HEK293 (cell line): ENCODE results near the gene CASKIN2.
A peak's percentile ranks its signal among the peaks of the same experiment; 100 is the strongest.

Experiments
- CTCF ChIA-PET: fragments of 350-600 bp; formaldehyde crosslinking; extraction: SDS; loops from one replicate; lab custom pipeline; 2021; ENCODE audit warnings: antibody characterized with exemption; lab: Yijun Ruan, JAX
- POLR2A ChIA-PET: fragments of 300-600 bp; formaldehyde crosslinking; extraction: SDS; loops from one replicate; lab custom pipeline; 2020; ENCODE audit warnings: antibody characterized with exemption, inconsistent platforms; lab: Yijun Ruan, JAX
- H3K27ac ChIP-seq: fragments of 200-500 bp; sonication (Bioruptor generic); 2 replicates; pipeline ENCODE4 v1.5.1; 2014; ENCODE audit warnings: low read depth, low read length, control low read depth, inconsistent platforms; ENCODE audit errors: extremely low read depth
- H3K36me3 ChIP-seq, 2 experiments: fragments of 200-500 bp in 1 of 2; sonication (Bioruptor generic) in 1 of 2; 1 replicate in 1 of 2; 2 replicates in 1 of 2; pipeline ENCODE4 v1.5.1; 2014 to 2017; ENCODE audit warnings: inconsistent platforms in 2 of 2, low read length in 2 of 2; ENCODE audit not compliant: control insufficient read depth in 2 of 2, insufficient read depth in 1 of 2
- H3K4me1 ChIP-seq: fragments of 200-500 bp; sonication (Bioruptor generic); 2 replicates; pipeline ENCODE4 v1.5.1; 2014; ENCODE audit warnings: mild to moderate bottlenecking, low read length, inconsistent platforms; ENCODE audit not compliant: control insufficient read depth, insufficient read depth
- H3K4me3 ChIP-seq: 2 replicates; pipeline ENCODE4 v1.5.1; 2011; ENCODE audit warnings: low read depth, mild to moderate bottlenecking, control low read depth, low read length, moderate library complexity
- H3K9me3 ChIP-seq: fragments of 200-500 bp; sonication (Bioruptor generic); 2 replicates; pipeline ENCODE4 v1.5.1; 2014; ENCODE audit warnings: low read depth, low read length, inconsistent platforms; ENCODE audit not compliant: control insufficient read depth, insufficient read depth
- ATF2 ChIP-seq: fragments of 450-650 bp; formaldehyde crosslinking; IDR thresholded peaks from 2 replicates; pipeline ENCODE4 v1.5.1; 2016; ENCODE audit warnings: missing biosample characterization, missing genetic modification characterization, low read depth
- EGR2 ChIP-seq: fragments of 450-650 bp; formaldehyde crosslinking; IDR thresholded peaks from 2 replicates; pipeline ENCODE4 v1.5.1; 2016; ENCODE audit warnings: low read depth, missing biosample characterization, missing genetic modification characterization
- GLI4 ChIP-seq: fragments of 450-650 bp; formaldehyde crosslinking; IDR thresholded peaks from 2 replicates; pipeline ENCODE4 v1.5.1; 2016; ENCODE audit warnings: missing biosample characterization, missing genetic modification characterization
- HOXC10 ChIP-seq: sonication (generic); formaldehyde crosslinking; IDR thresholded peaks from 2 replicates; pipeline ENCODE4 v1.8.1; 2023; ENCODE audit warnings: mild to moderate bottlenecking, missing genetic modification reagents
- HOXD13 ChIP-seq: sonication (generic); formaldehyde crosslinking; IDR thresholded peaks from 2 replicates; pipeline ENCODE4 v1.8.0; 2022; ENCODE audit warnings: missing genetic modification reagents, borderline replicate concordance
- IKZF3 ChIP-seq: fragments of 450-650 bp; IDR thresholded peaks from 2 replicates; pipeline ENCODE4 v1.5.0; 2018; ENCODE audit warnings: missing biosample characterization, mild to moderate bottlenecking, missing genetic modification characterization, moderate library complexity
- KLF16 ChIP-seq: fragments of 450-650 bp; formaldehyde crosslinking; IDR thresholded peaks from 2 replicates; pipeline ENCODE4 v1.5.1; 2017; ENCODE audit warnings: missing biosample characterization, missing genetic modification characterization
- PATZ1 ChIP-seq: fragments of 450-650 bp; formaldehyde crosslinking; IDR thresholded peaks from 2 replicates; pipeline ENCODE4 v1.5.1; 2016; ENCODE audit warnings: missing biosample characterization, missing genetic modification characterization
- PRDM6 ChIP-seq: fragments of 450-650 bp; formaldehyde crosslinking; IDR thresholded peaks from 2 replicates; pipeline ENCODE4 v1.5.1; 2017; ENCODE audit warnings: missing biosample characterization, missing genetic modification characterization
- SP7 ChIP-seq: fragments of 450-650 bp; formaldehyde crosslinking; IDR thresholded peaks from 2 replicates; pipeline ENCODE4 v1.5.1; 2016; ENCODE audit warnings: missing biosample characterization, missing genetic modification characterization
- ZBTB26 ChIP-seq: fragments of 450-650 bp; formaldehyde crosslinking; optimal IDR thresholded peaks from 2 replicates; pipeline ENCODE3; 2016; ENCODE audit warnings: missing biosample characterization, mild to moderate bottlenecking, missing genetic modification characterization
- ZBTB8A ChIP-seq: fragments of 450-650 bp; formaldehyde crosslinking; IDR thresholded peaks from 2 replicates; pipeline ENCODE4 v1.5.1; 2016; ENCODE audit warnings: missing biosample characterization, missing genetic modification characterization
- ZFP37 ChIP-seq: fragments of 450-650 bp; formaldehyde crosslinking; IDR thresholded peaks from 2 replicates; pipeline ENCODE4 v1.5.1; 2016; ENCODE audit warnings: missing biosample characterization, missing genetic modification characterization
- ZFP69B ChIP-seq: fragments of 450-650 bp; formaldehyde crosslinking; IDR thresholded peaks from 2 replicates; pipeline ENCODE4 v1.5.1; 2016; ENCODE audit warnings: missing biosample characterization, missing genetic modification characterization
- ZNF112 ChIP-seq: fragments of 450-650 bp; formaldehyde crosslinking; IDR thresholded peaks from 2 replicates; pipeline ENCODE4 v1.5.0; 2017; ENCODE audit warnings: missing biosample characterization, missing genetic modification characterization
- ZNF133 ChIP-seq: fragments of 450-650 bp; formaldehyde crosslinking; IDR thresholded peaks from 2 replicates; pipeline ENCODE4 v1.5.1; 2016; ENCODE audit warnings: missing biosample characterization, missing genetic modification characterization
- ZNF146 ChIP-seq: fragments of 450-650 bp; formaldehyde crosslinking; IDR thresholded peaks from 2 replicates; pipeline ENCODE4 v1.5.1; 2016; ENCODE audit warnings: missing biosample characterization, missing genetic modification characterization
- ZNF175 ChIP-seq: fragments of 450-650 bp; formaldehyde crosslinking; IDR thresholded peaks from 2 replicates; pipeline ENCODE4 v1.5.1; 2016; ENCODE audit warnings: missing biosample characterization, missing genetic modification characterization
- ZNF184 ChIP-seq: fragments of 450-650 bp; IDR thresholded peaks from 2 replicates; pipeline ENCODE4 v1.5.1; 2018; ENCODE audit warnings: missing biosample characterization, mild to moderate bottlenecking, missing genetic modification characterization
- ZNF335 ChIP-seq: fragments of 450-650 bp; formaldehyde crosslinking; conservative IDR thresholded peaks from 2 replicates; pipeline ENCODE4 v1.5.1; 2016; ENCODE audit warnings: missing biosample characterization, missing genetic modification characterization
- ZNF341 ChIP-seq: fragments of 450-650 bp; formaldehyde crosslinking; IDR thresholded peaks from 2 replicates; pipeline ENCODE4; 2016; ENCODE audit warnings: low read depth, missing biosample characterization, missing genetic modification characterization
- ZNF366 ChIP-seq: fragments of 450-650 bp; formaldehyde crosslinking; conservative IDR thresholded peaks from 2 replicates; pipeline ENCODE4 v1.5.1; 2016; ENCODE audit warnings: missing biosample characterization, missing genetic modification characterization
- ZNF518A ChIP-seq: fragments of 450-650 bp; formaldehyde crosslinking; conservative IDR thresholded peaks from 2 replicates; pipeline ENCODE4 v1.5.1; 2016; ENCODE audit warnings: low read depth, missing biosample characterization, missing genetic modification characterization
- ZNF544 ChIP-seq: fragments of 450-650 bp; formaldehyde crosslinking; IDR thresholded peaks from 2 replicates; pipeline ENCODE4 v1.5.0; 2017; ENCODE audit warnings: missing biosample characterization, missing genetic modification characterization
- ZNF791 ChIP-seq: fragments of 450-650 bp; formaldehyde crosslinking; IDR thresholded peaks from 2 replicates; pipeline ENCODE4 v1.5.1; 2016; ENCODE audit warnings: missing biosample characterization, missing genetic modification characterization
- ZSCAN30 ChIP-seq: fragments of 450-650 bp; IDR thresholded peaks from 2 replicates; pipeline ENCODE4 v1.5.1; 2018; ENCODE audit warnings: missing biosample characterization, mild to moderate bottlenecking, missing genetic modification characterization, moderate library complexity

CASKIN2 gene

GRCh38 chr17:75457047-75457654 lies 58.2 kb downstream of the CASKIN2 start (continued):
- peak; percentile 43; the same call in 1 of the 2 replicates for TF ChIP-seq ZSCAN30 (tag by site-specific recombination)
- peak; percentile 90 for TF ChIP-seq ZNF366 (tag by site-specific recombination)
- no peak for TF ChIP-seq GLI4 (tag by site-specific recombination)
- TF ChIP-seq ZFP69B: peak; percentile 60
- peak; percentile 76 for TF ChIP-seq PRDM6 (tag by site-specific recombination)
- TF ChIP-seq PATZ1: peak; percentile 15; the same call in 1 of the 2 replicates
- TF ChIP-seq SP7 (tag by site-specific recombination): 0 out of 2 replicates have a peak, but pooled peaks have one; percentile 17
- TF ChIP-seq ZBTB26: peak; percentile 46
- peak; percentile 12; the same call in 1 of the 2 replicates for TF ChIP-seq ZNF341
- no peak for TF ChIP-seq ZFP37 (tag by site-specific recombination)
- TF ChIP-seq KLF16: peak; percentile 36; the same call in 1 of the 2 replicates
- no peak for TF ChIP-seq ZNF146
- peak; percentile 64 for TF ChIP-seq ZNF335
- TF ChIP-seq IKZF3 (tag by site-specific recombination): peak; percentile 96
- TF ChIP-seq ZNF184: no peak
- TF ChIP-seq ZNF791 (tag by site-specific recombination): no peak
- peak; percentile 54; the same call in 1 of the 2 replicates for TF ChIP-seq EGR2 (tag by site-specific recombination)
- no peak for TF ChIP-seq ZNF544

GRCh38 chr17:75456417-75457046 lies 58.8 kb downstream of the CASKIN2 start, which contains the start of gene TMEM94:
Gene TMEM94 (plus strand): TSS chr17:75456635. CDS start chr17:75471906, 15,271 bp downstream.
- H3K36me3 ChIP-seq: no peaks in the 10 kb centered on the region
- ChIA-PET POLR2A (interaction anchor here (0.6 to 3.1 kb wide), 28 partner anchors 8 to 584 kb away, joined by 3 to 16 read pairs (median 4); partner anchors contain the start of genes FDXR, GGA3, GRB2 and MIF4GD), CTCF (interaction anchor here (0.7 to 1.2 kb wide), 12 partner anchors 9 to 293 kb away, joined by 3 to 6 read pairs (median 3); partner anchors contain the start of gene TSEN54)
- H3K4me1 ChIP-seq: peaks cover 20% of the 10 kb centered on the region
- peak within 1 kb of the TSS; percentile 64 for H3K4me3 ChIP-seq
- peak within 1 kb of the TSS; percentile 84 for H3K27ac ChIP-seq
- H3K9me3 ChIP-seq: no peaks in the 10 kb centered on the region
- TF ChIP-seq ZNF366 (tag by site-specific recombination) (peak; percentile 91), ZNF112 (tag by site-specific recombination) (no peak), HOXD13 (peak; percentile 100), ZNF133 (tag by site-specific recombination) (no peak), ZBTB8A (tag by site-specific recombination) (peak; percentile 30; the same call in 1 of the 2 replicates), ZNF175 (no peak), ZNF518A (tag by site-specific recombination) (peak; percentile 65), GLI4 (tag by site-specific recombination) (no peak), ATF2 (tag by site-specific recombination) (no peak), HOXC10 (CRISPR knock-in tag) (peak; percentile 97; the same call in 1 of the 2 replicates)
